Esophagus squamous epithelium (tissue), 5 donors: ENCODE results near the gene UQCC2. TPM values are rescaled to one million over a fixed set of nuclear protein-coding genes. Genes with fewer than 3 reads are reported as not detected.
A peak's percentile ranks its signal among the peaks of the same experiment; 100 is the strongest.

ENCODE experiments used
- DNase-seq: peaks from one replicate; lab custom pipeline; 2025; lab: John Stamatoyannopoulos, UW
- H3K27ac ChIP-seq, 4 donors: fragments of 200-600 bp; sonication (generic); one replicate each; pipeline ENCODE4 v1.5.1; 2016 to 2019; ENCODE audit warnings: mild to moderate bottlenecking in 1 of 4
- H3K27me3 ChIP-seq, 4 donors: fragments of 200-600 bp; sonication (generic); 1 replicate in 3 of 4; 2 replicates in 1 of 4; pipeline versions ENCODE4 v1.5.1 to v1.6.0; 2017 to 2021; ENCODE audit warnings: antibody characterized with exemption in 1 of 4
- H3K36me3 ChIP-seq, 3 donors: fragments of 200-600 bp; sonication (generic); one replicate each; pipeline ENCODE4 v1.5.1; 2016 to 2019
- H3K4me1 ChIP-seq, 3 donors: fragments of 200-600 bp; sonication (generic); one replicate each; pipeline ENCODE4 v1.5.1; 2017 to 2019
- H3K4me3 ChIP-seq, 4 donors: fragments of 200-600 bp; sonication (generic); 1 replicate in 3 of 4; 2 replicates in 1 of 4; pipeline ENCODE4 v1.5.1; 2016 to 2019; ENCODE audit warnings: mild to moderate bottlenecking in 2 of 4, moderate library complexity in 1 of 4
- H3K9me3 ChIP-seq, 3 donors: fragments of 200-600 bp; sonication (generic); one replicate each; pipeline ENCODE4 v1.5.1; 2016 to 2019
- POLR2A ChIP-seq, 4 donors: fragments of 450-650 bp; IDR thresholded peaks; one replicate each; pipeline ENCODE4 v1.6.1; 2017; ENCODE audit warnings: antibody characterized with exemption in 4 of 4, mild to moderate bottlenecking in 4 of 4, moderate library complexity in 3 of 4
- WGBS, 2 donors: methylation state at CpG; one replicate each; pipeline ENCODE4 v1.1.5; 2018; 5-methylcytosine and 5-hydroxymethylcytosine counted together
- intact Hi-C: fragments of 100-400 bp; cut with DNase I; formaldehyde crosslinking; loops from one replicate; pipeline ENCODE4 v1.15.0; 2022
- total RNA-seq, 4 donors: library from RNA; depleted of rRNA; stranded (reverse); fragments of >200 nt; gene quantifications; one replicate each; pipeline ENCODE4 v1.1.0, GENCODE V29; 2016
- TF ChIP-seq, protein P1 (sequence below), 6 experiments: fragments of 450-650 bp in 4 of 6; fragments of 200-600 bp in 2 of 6; sonication (generic) in 2 of 6; IDR thresholded peaks; one replicate each; pipeline ENCODE4 v1.5.1; 2016 to 2019; ENCODE audit warnings: antibody characterized with exemption in 6 of 6, mild to moderate bottlenecking in 4 of 6, moderate library complexity in 4 of 6
- donor health status: DM: yes; HTN: yes; CAD: no.

The UQCC2 gene
- total RNA-seq, 4 donors from 2014 or later, result 7.8 to 36.8 (median 13.7) TPM

DNA sequence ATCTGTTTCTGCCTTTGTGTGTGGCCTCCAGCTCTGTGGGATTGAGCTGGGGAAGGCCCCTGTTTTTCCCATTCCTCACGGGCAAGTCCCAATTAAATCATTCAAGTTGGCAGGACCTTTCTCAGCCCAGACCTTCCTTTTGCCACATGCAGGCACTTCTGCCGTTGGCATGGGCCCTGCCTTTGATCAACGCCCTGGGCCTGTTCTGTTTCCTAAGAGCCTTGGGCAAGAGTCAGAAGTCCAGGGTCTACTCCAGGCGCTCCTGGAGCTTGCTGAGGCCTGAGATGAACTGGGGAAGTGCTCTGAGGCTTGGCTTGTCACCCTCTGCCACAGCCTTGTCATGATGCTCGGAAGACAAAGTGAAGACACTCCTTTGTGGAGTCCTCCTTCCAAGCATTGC is 28.1 kb upstream of the UQCC2 start:
- DNase-seq, result no peak
- H3K27ac ChIP-seq, result no peak overlapping the region
- H3K9me3 ChIP-seq, result no peaks in the 10 kb centered on the region
- no peak for TF ChIP-seq POLR2A (IDR thresholded peaks at IDR 0.05)
- TF ChIP-seq, protein P1, sequence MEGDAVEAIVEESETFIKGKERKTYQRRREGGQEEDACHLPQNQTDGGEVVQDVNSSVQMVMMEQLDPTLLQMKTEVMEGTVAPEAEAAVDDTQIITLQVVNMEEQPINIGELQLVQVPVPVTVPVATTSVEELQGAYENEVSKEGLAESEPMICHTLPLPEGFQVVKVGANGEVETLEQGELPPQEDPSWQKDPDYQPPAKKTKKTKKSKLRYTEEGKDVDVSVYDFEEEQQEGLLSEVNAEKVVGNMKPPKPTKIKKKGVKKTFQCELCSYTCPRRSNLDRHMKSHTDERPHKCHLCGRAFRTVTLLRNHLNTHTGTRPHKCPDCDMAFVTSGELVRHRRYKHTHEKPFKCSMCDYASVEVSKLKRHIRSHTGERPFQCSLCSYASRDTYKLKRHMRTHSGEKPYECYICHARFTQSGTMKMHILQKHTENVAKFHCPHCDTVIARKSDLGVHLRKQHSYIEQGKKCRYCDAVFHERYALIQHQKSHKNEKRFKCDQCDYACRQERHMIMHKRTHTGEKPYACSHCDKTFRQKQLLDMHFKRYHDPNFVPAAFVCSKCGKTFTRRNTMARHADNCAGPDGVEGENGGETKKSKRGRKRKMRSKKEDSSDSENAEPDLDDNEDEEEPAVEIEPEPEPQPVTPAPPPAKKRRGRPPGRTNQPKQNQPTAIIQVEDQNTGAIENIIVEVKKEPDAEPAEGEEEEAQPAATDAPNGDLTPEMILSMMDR (IDR thresholded peaks at IDR 0.05), result no peak
- no peak overlapping the region for H3K4me3 ChIP-seq
- WGBS, 2 donors, result 29 to 43% methylated on average over 1 to 4 of the region's 5 CpGs
- H3K4me1 ChIP-seq, result peaks cover 0 to 23% (median 10%) of the 10 kb centered on the region in 3 donors
- H3K27me3 ChIP-seq, result peaks cover 0 to 20% (median 0%) of the 10 kb centered on the region in 4 donors
- intact Hi-C loops, result no loop called here
- peaks cover 0 to 4% (median 0%) of the 10 kb centered on the region in 3 donors for H3K36me3 ChIP-seq

DNA sequence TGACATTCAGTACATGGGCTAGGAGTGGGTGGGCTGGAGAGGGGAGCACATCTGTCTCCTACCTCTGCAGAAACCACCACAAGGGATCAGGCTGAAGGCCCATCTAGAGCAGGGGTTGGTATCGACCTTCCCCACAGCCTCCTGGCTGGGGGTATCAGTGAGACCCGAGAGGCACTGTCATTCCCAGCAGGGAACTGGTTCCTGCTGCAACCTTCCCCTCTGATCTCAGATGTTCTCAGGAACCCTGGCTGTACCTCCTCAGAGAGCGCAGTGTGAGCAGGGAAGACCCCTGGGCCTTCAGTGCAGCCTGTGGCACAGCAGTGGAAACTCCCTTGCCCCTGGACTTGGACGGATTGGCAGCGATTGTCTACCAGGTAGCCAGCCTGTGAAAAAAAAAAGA is 27.4 kb upstream of the UQCC2 start:
- TF ChIP-seq POLR2A (IDR thresholded peaks at IDR 0.05), result no peak
- TF ChIP-seq, protein P1 (IDR thresholded peaks at IDR 0.05), result no peak
- Histone ChIP-seq H3K27ac (no peak overlapping the region), H3K36me3 (peaks cover 0 to 4% (median 0%) of the 10 kb centered on the region in 3 donors), H3K4me3 (no peak overlapping the region), H3K27me3 (peaks cover 0 to 17% (median 0%) of the 10 kb centered on the region in 4 donors), H3K9me3 (no peaks in the 10 kb centered on the region), H3K4me1 (peaks cover 0 to 16% (median 5%) of the 10 kb centered on the region in 3 donors)
- no peak for DNase-seq
- intact Hi-C loops, result no loop called here
- WGBS, 2 donors, result 60 to 89% methylated on average over 1 to 4 of the region's 5 CpGs

DNA sequence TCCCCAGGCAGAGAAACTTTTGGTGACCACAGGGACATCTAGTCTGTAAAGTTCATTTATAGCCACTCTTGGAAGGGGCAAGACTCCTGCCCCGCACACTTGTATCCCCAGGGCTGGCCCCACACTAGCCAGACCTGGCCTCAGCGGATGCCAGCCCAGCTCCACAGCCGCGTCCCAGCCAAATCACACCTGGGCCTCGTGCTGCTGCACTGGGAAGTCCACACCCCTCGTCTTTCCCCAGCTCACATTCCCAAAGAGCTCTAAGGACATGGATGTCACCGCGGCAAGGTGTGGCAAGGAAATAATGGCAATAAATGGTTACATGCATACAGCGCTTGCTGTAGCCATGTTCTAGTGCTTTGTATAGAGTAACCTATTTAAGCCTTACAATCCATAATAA is 26.7 kb upstream of the UQCC2 start:
- intact Hi-C loops, result no loop called here
- Histone ChIP-seq H3K4me3 (no peak overlapping the region), H3K27ac (peak overlapping the region in 1 of 4 donors; percentile 3), H3K36me3 (peaks cover 0 to 4% (median 0%) of the 10 kb centered on the region in 3 donors), H3K27me3 (peaks cover 0 to 10% (median 0%) of the 10 kb centered on the region in 4 donors), H3K4me1 (peaks cover 0 to 13% (median 3%) of the 10 kb centered on the region in 3 donors), H3K9me3 (no peaks in the 10 kb centered on the region)
- DNase-seq, result no peak
- 99 to 100% methylated on average over 8 to 9 of the region's 9 CpGs for WGBS, 2 donors
- TF ChIP-seq, protein P1 (IDR thresholded peaks at IDR 0.05), result no peak
- no peak for TF ChIP-seq POLR2A (IDR thresholded peaks at IDR 0.05)

DNA sequence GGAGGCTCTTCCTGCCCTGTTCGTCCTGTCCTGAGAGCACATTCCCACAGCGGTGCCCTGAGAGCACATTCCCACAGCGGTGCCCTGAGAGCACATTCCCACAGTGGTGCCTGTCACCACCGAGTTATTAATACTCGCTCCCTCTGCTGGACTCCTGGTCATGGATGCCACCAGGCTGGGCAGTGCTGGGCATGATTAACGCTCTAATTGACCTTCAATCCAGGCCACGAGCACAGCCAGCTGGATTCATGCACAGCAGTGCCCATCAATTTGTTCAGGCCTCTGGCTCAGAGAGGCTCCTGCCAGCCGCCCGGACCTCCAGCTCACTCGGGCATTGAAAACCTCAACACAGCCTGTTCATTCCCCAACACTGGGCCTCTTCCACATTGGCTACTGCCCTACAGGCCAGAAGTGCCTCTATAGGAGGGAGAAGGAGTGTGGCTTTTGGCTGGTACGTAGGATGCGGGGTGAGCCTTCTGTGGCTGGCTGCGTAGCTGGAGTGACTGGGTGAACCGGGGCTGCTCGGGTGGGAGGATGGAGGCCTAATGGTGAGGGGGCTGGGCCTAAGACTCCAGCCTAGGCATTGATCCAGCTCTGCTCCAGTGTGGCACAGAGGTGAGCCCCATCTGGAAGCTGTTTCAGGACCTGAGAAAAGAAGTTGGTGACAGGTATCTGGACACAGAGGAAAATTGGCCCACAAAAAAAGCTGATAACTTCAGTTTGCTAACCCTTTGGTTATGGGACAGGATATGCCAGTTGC is 25.9 kb upstream of the UQCC2 start:
- Histone ChIP-seq H3K36me3 (peaks cover 0 to 4% (median 0%) of the 10 kb centered on the region in 3 donors), H3K27ac (peak overlapping the region in 2 of 4 donors; percentile 3 to 14), H3K4me3 (no peak overlapping the region), H3K27me3 (peaks cover 0 to 3% (median 0%) of the 10 kb centered on the region in 4 donors), H3K9me3 (no peaks in the 10 kb centered on the region), H3K4me1 (peaks cover 0 to 15% (median 3%) of the 10 kb centered on the region in 3 donors)
- 71 to 82% methylated on average over 7 to 9 of the region's 15 CpGs for WGBS, 2 donors
- no peak for DNase-seq
- intact Hi-C loops, result no loop called here
- TF ChIP-seq POLR2A (IDR thresholded peaks at IDR 0.05), result no peak
- TF ChIP-seq, protein P1 (IDR thresholded peaks at IDR 0.05), result no peak

DNA sequence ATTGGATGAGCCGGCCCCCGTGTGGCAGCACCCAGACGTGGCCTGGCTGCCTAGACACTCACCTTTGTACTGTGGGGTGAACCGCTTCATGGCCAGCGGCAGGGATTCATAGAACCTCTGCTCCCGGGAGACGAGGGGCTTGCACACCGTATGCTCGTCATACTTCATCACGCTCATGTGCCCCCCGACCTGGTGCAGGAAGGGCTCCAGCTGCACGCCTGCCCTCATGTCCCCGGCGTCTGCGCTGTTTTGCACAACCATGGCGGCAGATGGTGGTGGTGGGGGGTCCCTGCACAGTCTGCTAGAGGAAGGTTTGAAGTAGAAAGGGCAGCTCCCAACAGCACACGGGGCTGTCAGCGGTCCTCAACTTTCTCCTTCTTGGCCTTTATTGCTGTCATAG is 23.7 kb upstream of the UQCC2 start:
- Histone ChIP-seq H3K27me3 (no peaks in the 10 kb centered on the region), H3K36me3 (peaks cover 0 to 4% (median 0%) of the 10 kb centered on the region in 3 donors), H3K9me3 (no peaks in the 10 kb centered on the region), H3K4me1 (peaks cover 0 to 20% (median 3%) of the 10 kb centered on the region in 3 donors), H3K4me3 (no peak overlapping the region), H3K27ac (no peak overlapping the region)
- TF ChIP-seq POLR2A (IDR thresholded peaks at IDR 0.05), result no peak
- TF ChIP-seq, protein P1 (IDR thresholded peaks at IDR 0.05), result no peak
- no peak for DNase-seq
- WGBS, 2 donors, result 88 to 92% methylated on average over 7 to 14 of the region's 18 CpGs
- intact Hi-C loops, result no loop called here
